ENCODE results near the gene S100A11.
"Not testable (repeated sequence)": the region's sequence is repeated elsewhere in the genome, so short reads cannot be mapped to it uniquely, and the experiment has no call there.

The S100A11 gene

DNA sequence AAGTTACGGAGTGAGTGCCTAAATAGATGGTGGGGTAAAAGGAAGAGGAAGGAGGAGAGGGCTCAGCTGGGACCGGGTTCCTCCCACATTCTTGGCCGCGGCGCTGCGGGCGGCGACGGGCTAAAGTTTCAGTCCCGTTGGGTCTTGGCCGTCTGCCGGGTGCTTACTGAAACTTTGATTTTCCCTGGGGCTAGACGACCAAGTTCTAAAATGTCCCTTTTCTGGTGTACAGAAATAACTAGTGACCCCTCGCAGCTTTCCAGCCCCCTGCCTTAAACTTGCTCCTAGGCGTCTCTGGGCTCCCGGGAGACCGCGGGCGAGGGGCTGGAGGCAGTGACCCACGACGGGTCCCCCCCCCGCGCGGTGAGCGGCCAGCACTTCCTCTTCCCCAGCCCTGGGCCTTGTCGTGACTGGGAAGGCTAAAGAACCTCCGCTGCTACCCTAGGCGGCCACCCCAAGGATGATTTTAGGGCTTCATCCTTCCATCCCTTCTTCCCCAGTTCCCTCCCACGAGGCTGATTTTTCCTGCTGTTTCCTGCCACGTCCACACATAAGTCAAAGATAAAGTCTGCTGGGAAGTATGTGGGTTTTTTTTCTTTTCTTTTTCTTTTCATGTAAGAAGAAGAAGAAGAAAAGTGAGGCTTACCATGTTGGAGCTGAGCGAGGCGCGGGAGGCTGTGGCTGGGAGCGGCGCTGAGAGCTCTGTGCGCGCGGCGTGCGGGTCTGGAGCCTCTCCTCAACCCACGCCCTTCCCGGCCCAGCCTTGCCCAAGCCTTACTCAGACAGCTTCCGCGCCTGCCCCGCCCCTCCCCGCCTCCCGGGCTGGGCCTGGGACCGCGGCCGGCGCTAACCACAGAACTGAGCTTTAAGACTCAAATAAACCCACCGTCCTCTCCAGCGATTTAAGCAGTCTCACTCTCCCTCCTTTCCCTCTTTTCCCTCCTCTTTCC lies at the start of gene S100A11:
Gene S100A11 (minus strand): TSS at position 738 of the 950 bp plus-strand sequence. CDS start 89 bp downstream, at position 649.
- peak within 1 kb of the TSS; percentile 93 for H3K4me3 ChIP-seq (ENCODE audit: low read depth, low read length)
- in situ Hi-C loops (cut with HindIII; ENCODE audit: low sequenced_read_pairs): no loop called here
- peak; percentile 89 for DNase-seq (ENCODE audit: low read depth, low spot score)
- TF ChIP-seq, protein P1, sequence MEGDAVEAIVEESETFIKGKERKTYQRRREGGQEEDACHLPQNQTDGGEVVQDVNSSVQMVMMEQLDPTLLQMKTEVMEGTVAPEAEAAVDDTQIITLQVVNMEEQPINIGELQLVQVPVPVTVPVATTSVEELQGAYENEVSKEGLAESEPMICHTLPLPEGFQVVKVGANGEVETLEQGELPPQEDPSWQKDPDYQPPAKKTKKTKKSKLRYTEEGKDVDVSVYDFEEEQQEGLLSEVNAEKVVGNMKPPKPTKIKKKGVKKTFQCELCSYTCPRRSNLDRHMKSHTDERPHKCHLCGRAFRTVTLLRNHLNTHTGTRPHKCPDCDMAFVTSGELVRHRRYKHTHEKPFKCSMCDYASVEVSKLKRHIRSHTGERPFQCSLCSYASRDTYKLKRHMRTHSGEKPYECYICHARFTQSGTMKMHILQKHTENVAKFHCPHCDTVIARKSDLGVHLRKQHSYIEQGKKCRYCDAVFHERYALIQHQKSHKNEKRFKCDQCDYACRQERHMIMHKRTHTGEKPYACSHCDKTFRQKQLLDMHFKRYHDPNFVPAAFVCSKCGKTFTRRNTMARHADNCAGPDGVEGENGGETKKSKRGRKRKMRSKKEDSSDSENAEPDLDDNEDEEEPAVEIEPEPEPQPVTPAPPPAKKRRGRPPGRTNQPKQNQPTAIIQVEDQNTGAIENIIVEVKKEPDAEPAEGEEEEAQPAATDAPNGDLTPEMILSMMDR (IDR thresholded peaks at IDR 0.05; ENCODE audit: low read depth, low read length): no peak

DNA sequence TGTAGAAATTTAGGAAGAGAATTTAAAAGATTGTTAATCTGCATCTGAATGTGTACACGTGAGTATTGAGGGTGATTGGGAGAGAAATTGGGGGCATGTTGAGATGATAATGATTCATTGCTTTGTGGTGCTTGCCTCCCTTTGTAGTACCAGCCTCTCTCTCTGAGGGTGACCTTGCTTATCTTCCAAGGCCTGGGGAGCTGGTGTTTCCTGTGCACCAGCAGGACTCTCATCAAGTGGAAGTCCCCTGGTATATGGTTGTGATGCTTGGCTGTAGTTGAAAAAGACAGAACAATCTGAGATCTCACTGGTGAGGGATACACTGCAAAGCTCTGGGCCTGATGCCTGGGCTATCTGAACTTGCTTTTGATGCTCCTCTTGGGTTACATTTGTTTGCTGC lies 48.0 kb upstream of the S100A11 start:
- TF ChIP-seq, protein P1 (IDR thresholded peaks at IDR 0.05; ENCODE audit: low read depth, low read length): no peak
- no peak overlapping the region for H3K4me3 ChIP-seq (ENCODE audit: low read depth, low read length)
- in situ Hi-C loops (cut with HindIII; ENCODE audit: low sequenced_read_pairs): no loop called here
- DNase-seq (ENCODE audit: low read depth, low spot score): no peak

DNA sequence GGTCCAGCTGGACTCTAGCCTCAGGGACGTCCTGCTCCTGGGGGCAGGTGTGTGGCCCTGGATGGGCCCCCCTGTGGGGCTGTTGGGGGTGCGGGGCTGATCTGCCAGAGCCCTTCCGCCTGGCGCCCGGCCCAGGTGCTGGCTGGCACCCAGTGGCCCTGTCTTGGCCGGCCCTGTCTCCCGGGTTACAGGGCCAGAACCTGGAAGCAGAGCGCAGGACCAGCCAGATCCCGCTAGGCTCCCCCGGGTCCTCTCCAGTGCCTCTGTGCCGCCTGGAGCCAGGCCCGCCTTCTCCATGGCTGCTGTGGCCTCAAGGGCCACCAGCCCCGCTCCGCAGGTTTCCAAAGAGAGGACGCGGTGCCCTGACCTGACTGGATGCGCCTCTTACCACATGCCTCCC lies 44.2 kb upstream of the S100A11 start:
- DNase-seq (ENCODE audit: low read depth, low spot score); in situ Hi-C loops (cut with HindIII; ENCODE audit: low sequenced_read_pairs); H3K4me3 ChIP-seq (ENCODE audit: low read depth, low read length): not testable (repeated sequence)

DNA sequence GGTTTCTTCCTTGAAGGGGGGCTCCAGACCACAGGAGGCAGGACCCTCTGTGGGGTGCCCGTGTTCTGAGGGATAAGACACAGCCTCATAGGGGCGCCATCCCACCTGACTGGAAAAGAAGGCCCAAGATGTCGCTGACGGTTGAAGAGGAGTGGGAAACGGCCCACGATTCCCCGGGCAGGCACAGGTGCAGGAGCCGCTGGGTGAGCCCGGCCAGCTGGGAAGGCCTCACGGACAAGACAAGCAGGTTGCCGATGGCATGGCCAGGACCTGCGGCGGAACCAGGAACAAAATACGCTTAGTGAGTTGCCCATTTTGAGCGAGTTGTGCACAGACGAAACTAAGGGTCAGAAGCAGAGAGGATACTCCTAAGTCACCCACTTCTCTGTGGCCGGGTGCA lies 43.7 kb upstream of the S100A11 start:
- H3K4me3 ChIP-seq (ENCODE audit: low read depth, low read length); in situ Hi-C loops (cut with HindIII; ENCODE audit: low sequenced_read_pairs); DNase-seq (ENCODE audit: low read depth, low spot score): not testable (repeated sequence)

DNA sequence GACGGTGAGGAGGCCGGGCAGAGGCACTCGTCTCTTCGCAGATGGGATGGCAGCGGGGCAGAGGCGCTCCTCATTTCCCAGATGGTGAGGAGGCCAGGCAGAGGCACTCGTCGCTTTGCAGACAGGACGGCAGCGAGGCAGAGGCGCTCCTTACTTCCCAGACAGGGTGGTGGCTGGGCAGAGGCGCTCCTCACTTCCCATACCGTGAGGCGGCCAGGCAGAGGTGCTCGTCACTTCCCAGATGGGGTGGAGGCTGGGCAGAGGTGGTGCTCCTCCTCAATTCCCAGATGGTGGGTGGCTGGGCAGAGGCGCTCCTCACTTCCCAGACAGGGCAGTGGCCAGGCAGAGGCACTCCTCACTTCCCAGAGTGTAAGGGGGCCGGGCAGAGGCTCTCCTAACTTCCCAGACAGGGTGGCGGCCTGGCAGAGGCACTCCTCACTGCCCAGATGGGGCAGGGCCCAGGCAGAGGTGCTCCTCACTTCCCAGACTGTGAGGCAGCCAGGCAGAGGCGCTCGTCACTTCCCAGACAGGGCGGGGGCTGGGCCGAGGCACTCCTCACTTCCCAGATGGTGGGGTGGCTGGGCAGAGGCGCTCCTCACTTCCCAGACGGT lies 42.1 kb upstream of the S100A11 start:
- no peak for DNase-seq (ENCODE audit: low read depth, low spot score)
- no peak overlapping the region for H3K4me3 ChIP-seq (ENCODE audit: low read depth, low read length)
- TF ChIP-seq, protein P1 (IDR thresholded peaks at IDR 0.05; ENCODE audit: low read depth, low read length): no peak
- in situ Hi-C loops (cut with HindIII; ENCODE audit: low sequenced_read_pairs): no loop called here

DNA sequence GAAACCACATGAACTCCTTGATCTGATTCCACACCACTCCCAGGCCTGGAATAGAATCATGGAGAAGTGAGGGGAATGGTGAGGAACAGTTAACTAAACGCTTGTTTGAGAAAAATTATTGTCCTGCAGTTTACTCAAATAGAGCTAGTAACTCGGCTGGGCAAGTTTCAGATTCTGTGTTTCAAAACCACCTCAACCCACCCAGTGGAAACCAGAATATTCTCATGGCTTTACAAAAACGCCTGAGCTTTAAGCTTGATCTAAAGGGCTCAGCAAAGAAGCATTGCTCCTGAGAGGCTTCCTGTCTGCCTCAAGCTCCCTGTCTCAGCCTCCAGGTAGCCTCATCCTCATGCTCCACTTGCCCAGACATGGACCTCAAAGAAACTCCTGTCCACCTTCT lies 35.5 kb upstream of the S100A11 start:
- H3K4me3 ChIP-seq (ENCODE audit: low read depth, low read length): no peak overlapping the region
- DNase-seq (ENCODE audit: low read depth, low spot score): no peak
- TF ChIP-seq, protein P1 (IDR thresholded peaks at IDR 0.05; ENCODE audit: low read depth, low read length): no peak
- in situ Hi-C loops (cut with HindIII; ENCODE audit: low sequenced_read_pairs): no loop called here

DNA sequence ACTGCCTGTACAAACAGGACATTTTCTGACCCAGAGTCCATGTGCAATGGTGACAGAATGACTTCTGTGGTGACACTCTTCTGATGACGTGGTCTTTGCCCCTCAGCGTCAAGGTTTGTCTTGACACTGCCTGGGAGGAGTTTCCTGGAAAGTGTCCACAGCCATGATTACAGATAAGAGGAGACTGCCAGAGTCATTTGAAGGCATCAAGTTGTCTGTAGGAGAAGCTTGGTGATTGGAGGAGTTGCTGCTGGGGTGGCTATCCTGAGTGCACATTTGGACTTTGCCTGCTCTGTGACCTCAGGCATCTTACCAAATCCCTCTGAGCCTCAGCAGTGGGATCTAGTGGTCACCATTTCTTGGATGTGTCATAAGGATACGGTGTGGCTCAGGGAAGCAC lies 34.3 kb upstream of the S100A11 start:
- TF ChIP-seq, protein P1 (IDR thresholded peaks at IDR 0.05; ENCODE audit: low read depth, low read length): no peak
- H3K4me3 ChIP-seq (ENCODE audit: low read depth, low read length): no peak overlapping the region
- in situ Hi-C loops (cut with HindIII; ENCODE audit: low sequenced_read_pairs): no loop called here
- DNase-seq (ENCODE audit: low read depth, low spot score): no peak
